ENCODE measurements around the gene POLR1C.
"Not testable (repeated sequence)": the region's sequence is repeated elsewhere in the genome, so short reads cannot be mapped to it uniquely, and the experiment has no call there.

Gene POLR1C

GRCh38 chr6:43510827-43511163, 6.1 kb upstream of the POLR1C start:
- no peak for DNase-seq

GRCh38 chr6:43511824-43512415, 5.0 kb upstream of the POLR1C start:
- no peak for DNase-seq

GRCh38 chr6:43515808-43516207, 1.1 kb upstream of the POLR1C start:
- no peak for DNase-seq

GRCh38 chr6:43516367-43516696, 557 bp upstream of the POLR1C start:
- no peak for DNase-seq

GRCh38 chr6:43517505-43518357, 842 bp downstream of the POLR1C start:
- DNase-seq, result no peak

- DNase-seq, result no peak
Measured at GRCh38 chr6:43520097-43520496, 3.2 kb downstream of the POLR1C start.

GRCh38 chr6:43521836-43522235, 4.9 kb downstream of the POLR1C start:
- no peak for DNase-seq

- DNase-seq, result no peak
Measured at GRCh38 chr6:43522547-43523261, 5.8 kb downstream of the POLR1C start.

- DNase-seq, result no peak
Measured at GRCh38 chr6:43523284-43523683, 6.4 kb downstream of the POLR1C start.

GRCh38 chr6:43524483-43524961, 7.6 kb downstream of the POLR1C start:
- no peak for DNase-seq

GRCh38 chr6:43532201-43532600, 15.3 kb downstream of the POLR1C start:
- no peak for DNase-seq

GRCh38 chr6:43538986-43539385, 22.1 kb downstream of the POLR1C start:
- not testable (repeated sequence) for DNase-seq

- not testable (repeated sequence) for DNase-seq
Measured at GRCh38 chr6:43539409-43539808, 22.5 kb downstream of the POLR1C start.

GRCh38 chr6:43540507-43540906, 23.6 kb downstream of the POLR1C start:
- DNase-seq, result no peak

GRCh38 chr6:43541774-43542471, 25.0 kb downstream of the POLR1C start:
- DNase-seq, result no peak

- no peak for DNase-seq
Measured at GRCh38 chr6:43544461-43544860, 27.6 kb downstream of the POLR1C start.

GRCh38 chr6:43547222-43547621, 30.3 kb downstream of the POLR1C start:
- DNase-seq, result no peak

- DNase-seq, result not testable (repeated sequence)
Measured at GRCh38 chr6:43557620-43558019, 40.7 kb downstream of the POLR1C start.

GRCh38 chr6:43559328-43559727, 42.4 kb downstream of the POLR1C start:
- DNase-seq, result no peak

- DNase-seq, result no peak
Measured at GRCh38 chr6:43570876-43571441, 54.1 kb downstream of the POLR1C start.

All from GOT3 (cell line).